Measurements from ENCODE around the gene CYP3A5. TPM values are rescaled to one million over a fixed set of nuclear protein-coding genes. Genes with fewer than 3 reads are reported as not detected.

Gene CYP3A5
- total RNA-seq, 4 donors from 2014 or later, result 142 to 543 (median 383) TPM

- 24 to 30% methylated on average over 3 to 4 of the region's 4 CpGs for WGBS, 2 donors (ENCODE audit: low coverage in 1 of 2)
- H3K27ac ChIP-seq, result peak overlapping the region; percentile 21 to 59 (median 47)
- peak; percentile 43 for DNase-seq
- no peaks in the 10 kb centered on the region for H3K36me3 ChIP-seq
- TF ChIP-seq POLR2A (IDR thresholded peaks at IDR 0.05) (peak; percentile 41), EP300 (IDR thresholded peaks at IDR 0.05; ENCODE audit: low read depth) (no peak), CTCF (IDR thresholded peaks at IDR 0.05) (no peak), POLR2AphosphoS5 (IDR thresholded peaks at IDR 0.05) (peak in 2 of 3 donors; percentile 64 to 70)
- intact Hi-C loops (cut with DNase I; ENCODE audit: low total_unique reads) (no loop called here), in situ Hi-C loops (cut with MboI; ENCODE audit: low pct_ligation_motif_present in 1 of 4, low pct_unique_long_range_greater_than_20kb in 1 of 4, low sequenced_read_pairs in 3 of 4) (no loop called here)
- no peaks in the 10 kb centered on the region for H3K9me3 ChIP-seq
- H3K4me3 ChIP-seq, result no peak overlapping the region
- H3K4me1 ChIP-seq, result peaks cover 3 to 14% (median 8%) of the 10 kb centered on the region in 4 donors
- no peaks in the 10 kb centered on the region for H3K27me3 ChIP-seq
Observed at GRCh38 chr7:99719996-99720769, 40.4 kb upstream of the CYP3A5 start.

- no peaks in the 10 kb centered on the region for H3K27me3 ChIP-seq
- H3K4me3 ChIP-seq, result no peak overlapping the region
- DNase-seq, result no peak
- TF ChIP-seq EP300 (IDR thresholded peaks at IDR 0.05; ENCODE audit: low read depth), result no peak
- no peak for TF ChIP-seq CTCF (IDR thresholded peaks at IDR 0.05)
- no peak for TF ChIP-seq POLR2AphosphoS5 (IDR thresholded peaks at IDR 0.05)
- no peak for TF ChIP-seq POLR2A (IDR thresholded peaks at IDR 0.05)
- no peak overlapping the region for H3K27ac ChIP-seq
- H3K9me3 ChIP-seq, result no peaks in the 10 kb centered on the region
- H3K4me1 ChIP-seq, result no peaks in the 10 kb centered on the region
- in situ Hi-C loops (cut with MboI; ENCODE audit: low pct_ligation_motif_present in 1 of 4, low pct_unique_long_range_greater_than_20kb in 1 of 4, low sequenced_read_pairs in 3 of 4) (no loop called here), intact Hi-C loops (cut with DNase I; ENCODE audit: low total_unique reads) (no loop called here)
- H3K36me3 ChIP-seq, result no peaks in the 10 kb centered on the region
- 82 to 89% methylated on average over 2 to 3 of the region's 3 CpGs for WGBS, 2 donors (ENCODE audit: low coverage in 1 of 2)
Observed at GRCh38 chr7:99713995-99714570, 34.3 kb upstream of the CYP3A5 start.

- in situ Hi-C loops (cut with MboI; ENCODE audit: low pct_ligation_motif_present in 1 of 4, low pct_unique_long_range_greater_than_20kb in 1 of 4, low sequenced_read_pairs in 3 of 4) (no loop called here), intact Hi-C loops (cut with DNase I; ENCODE audit: low total_unique reads) (no loop called here)
- H3K4me1 ChIP-seq, result no peaks in the 10 kb centered on the region
- no peak overlapping the region for H3K27ac ChIP-seq
- WGBS, 2 donors (ENCODE audit: low coverage in 1 of 2), result 60 to 86% methylated on average over 1 to 2 of the region's 2 CpGs
- no peaks in the 10 kb centered on the region for H3K27me3 ChIP-seq
- DNase-seq, result no peak
- TF ChIP-seq EP300 (IDR thresholded peaks at IDR 0.05; ENCODE audit: low read depth) (no peak), POLR2A (IDR thresholded peaks at IDR 0.05) (no peak), CTCF (IDR thresholded peaks at IDR 0.05) (no peak), POLR2AphosphoS5 (IDR thresholded peaks at IDR 0.05) (no peak)
- no peaks in the 10 kb centered on the region for H3K36me3 ChIP-seq
- H3K9me3 ChIP-seq, result no peaks in the 10 kb centered on the region
- H3K4me3 ChIP-seq, result no peak overlapping the region
Observed at GRCh38 chr7:99709838-99710578, 30.2 kb upstream of the CYP3A5 start.

- DNase-seq, result no peak
- WGBS, 2 donors (ENCODE audit: low coverage in 1 of 2), result 89 to 90% methylated on average over 2 of the region's 2 CpGs
- intact Hi-C loops (cut with DNase I; ENCODE audit: low total_unique reads), result no loop called here
- Histone ChIP-seq H3K9me3 (no peaks in the 10 kb centered on the region), H3K36me3 (no peaks in the 10 kb centered on the region), H3K4me1 (no peaks in the 10 kb centered on the region), H3K27me3 (no peaks in the 10 kb centered on the region), H3K4me3 (no peak overlapping the region), H3K27ac (no peak overlapping the region)
- in situ Hi-C loops (cut with MboI; ENCODE audit: low pct_ligation_motif_present in 1 of 4, low pct_unique_long_range_greater_than_20kb in 1 of 4, low sequenced_read_pairs in 3 of 4), result no loop called here
- TF ChIP-seq POLR2A (IDR thresholded peaks at IDR 0.05), result no peak
- TF ChIP-seq POLR2AphosphoS5 (IDR thresholded peaks at IDR 0.05), result no peak
- TF ChIP-seq CTCF (IDR thresholded peaks at IDR 0.05), result no peak
- no peak for TF ChIP-seq EP300 (IDR thresholded peaks at IDR 0.05; ENCODE audit: low read depth)
Observed at GRCh38 chr7:99709260-99709659, 29.5 kb upstream of the CYP3A5 start.
